HG02885 (cell line): ENCODE data around the gene CYB5B.
"Not testable (repeated sequence)": the region's sequence is repeated elsewhere in the genome, so short reads cannot be mapped to it uniquely, and the experiment has no call there.

Experiments used
- ATAC-seq: cut with Tn5 transposase; IDR thresholded peaks from one replicate; pipeline ENCODE4 v1.9.1; 2021; ENCODE audit warnings: mild to moderate bottlenecking; ENCODE audit not compliant: unreplicated experiment, poor library complexity

The CYB5B gene

DNA sequence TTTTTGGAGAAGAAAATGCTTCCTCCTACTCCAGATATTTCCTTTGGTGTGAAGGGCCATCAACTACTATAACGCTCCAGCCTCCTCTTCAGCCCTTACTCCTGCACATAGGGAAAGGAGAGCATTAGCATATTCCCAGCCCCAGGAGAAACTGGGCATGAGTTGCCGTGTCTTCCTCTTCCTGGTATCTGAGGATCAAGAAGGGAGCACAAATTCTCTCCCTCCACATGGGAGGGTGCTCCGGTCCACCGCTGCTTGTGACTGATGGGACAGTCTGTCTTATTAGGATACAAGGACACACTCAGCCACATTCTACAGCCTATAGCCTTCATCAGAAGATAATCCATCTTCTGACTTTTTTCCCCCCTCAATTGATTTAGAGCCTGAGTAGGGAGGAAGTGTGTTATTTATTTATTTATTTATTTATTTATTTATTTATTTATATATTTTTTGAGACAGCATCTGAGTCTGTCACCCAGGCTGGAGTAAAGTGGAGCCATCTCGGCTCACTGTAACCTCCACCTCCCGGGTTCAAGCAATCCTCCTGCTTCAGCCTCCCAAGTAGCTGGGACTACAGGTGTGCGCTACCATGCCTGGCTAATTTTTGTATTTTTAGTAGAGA is 16.6 kb upstream of the CYB5B start:
- no peak for ATAC-seq

DNA sequence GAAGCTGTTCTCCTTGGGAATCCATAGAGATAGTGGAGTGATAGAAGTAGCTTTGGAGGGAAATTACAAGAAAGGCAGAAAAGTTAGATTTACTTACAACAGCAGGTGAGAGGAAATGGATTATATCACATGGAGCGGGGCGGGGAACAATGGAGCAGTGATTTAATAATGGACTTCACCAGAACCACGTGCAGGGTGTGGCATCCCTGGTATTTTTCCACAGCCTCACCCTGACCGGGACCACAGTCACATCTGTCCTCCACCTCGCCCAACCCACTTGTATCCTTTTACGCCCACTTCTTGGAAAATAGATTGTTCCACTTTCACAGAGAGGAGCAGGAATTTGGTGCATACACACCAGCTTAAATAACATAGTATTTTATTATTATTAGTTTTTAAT is 15.9 kb upstream of the CYB5B start:
- no peak for ATAC-seq

GRCh38 chr16:69410219-69410990 is 14.0 kb upstream of the CYB5B start:
- no peak for ATAC-seq

DNA sequence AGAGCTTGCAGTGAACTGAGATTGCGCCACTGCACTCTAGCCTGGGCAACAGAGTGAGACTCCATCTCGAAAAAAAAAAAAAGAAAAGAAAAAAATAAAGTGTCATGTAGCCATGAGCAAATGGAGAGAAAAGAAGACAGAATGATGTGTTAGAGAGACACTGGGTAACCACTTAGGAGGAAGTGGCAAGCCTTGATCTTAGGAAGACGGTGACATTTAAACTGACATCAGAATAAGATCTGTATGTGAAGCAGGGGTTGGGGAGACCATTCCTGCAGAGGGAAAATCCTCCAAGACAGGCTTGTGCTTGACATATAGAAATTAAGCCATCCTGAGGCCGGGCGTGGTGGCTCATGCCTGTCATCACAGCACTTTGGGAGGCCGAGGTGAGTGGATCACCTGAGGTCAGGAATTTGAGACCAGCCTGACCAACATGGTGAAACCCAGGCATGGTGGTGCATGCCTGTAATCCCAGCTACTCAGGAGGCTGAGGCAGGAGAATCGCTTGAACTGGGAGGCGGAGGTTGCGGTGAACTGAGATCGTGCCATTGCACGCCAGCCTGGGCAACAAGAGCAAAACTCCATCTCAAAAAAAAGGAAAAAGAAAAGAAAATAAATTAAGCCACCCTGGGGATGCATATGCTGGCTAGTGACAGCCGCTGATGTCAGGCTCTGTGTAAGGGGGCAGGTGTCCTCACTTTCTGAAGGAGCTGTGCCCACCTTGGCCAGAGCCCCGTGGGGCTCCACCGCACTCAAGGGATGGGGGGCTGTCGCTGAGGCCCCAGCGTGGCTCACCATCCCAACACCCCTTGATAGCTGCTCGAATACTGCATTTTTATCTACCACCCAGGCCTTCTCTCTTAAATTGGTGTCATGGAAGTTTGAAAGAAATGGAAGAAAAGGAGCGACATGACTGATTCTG is 13.1 kb upstream of the CYB5B start:
- no peak for ATAC-seq

GRCh38 chr16:69412287-69412686 is 12.1 kb upstream of the CYB5B start:
- ATAC-seq, result no peak

DNA sequence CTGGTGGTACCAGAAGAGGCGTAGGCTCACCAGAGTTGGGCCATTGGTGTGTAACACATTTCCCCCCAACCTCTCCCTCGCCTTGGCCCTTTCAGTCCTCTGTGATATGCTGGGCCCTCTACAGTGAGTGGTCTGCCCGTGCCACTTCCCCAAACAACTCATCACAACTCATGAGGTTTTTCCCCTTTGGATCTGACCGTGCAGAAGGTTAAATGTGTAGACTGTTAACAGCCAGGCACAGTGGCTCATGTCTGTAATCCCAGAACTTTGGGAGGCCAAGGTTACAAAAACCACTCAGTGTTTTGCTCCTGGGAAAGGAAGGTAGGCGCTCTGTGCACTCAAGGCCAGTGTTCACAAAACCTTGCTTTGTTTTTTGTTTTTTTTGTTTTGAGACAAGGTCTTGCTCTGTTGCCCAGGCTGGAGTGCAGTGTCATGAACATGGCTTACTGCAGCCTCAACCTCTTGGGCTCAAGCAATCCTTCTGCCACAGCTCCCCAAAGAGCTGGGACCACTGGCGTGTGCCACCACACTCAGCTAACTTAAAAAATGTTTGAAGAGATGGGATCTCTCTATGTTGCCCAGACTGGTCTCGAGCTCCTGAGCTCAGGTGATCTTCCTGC is 11.3 kb upstream of the CYB5B start:
- ATAC-seq, result no peak

GRCh38 chr16:69417520-69418199 is 6.8 kb upstream of the CYB5B start:
- ATAC-seq, result no peak

GRCh38 chr16:69419956-69420355 is 4.5 kb upstream of the CYB5B start:
- ATAC-seq, result no peak

DNA sequence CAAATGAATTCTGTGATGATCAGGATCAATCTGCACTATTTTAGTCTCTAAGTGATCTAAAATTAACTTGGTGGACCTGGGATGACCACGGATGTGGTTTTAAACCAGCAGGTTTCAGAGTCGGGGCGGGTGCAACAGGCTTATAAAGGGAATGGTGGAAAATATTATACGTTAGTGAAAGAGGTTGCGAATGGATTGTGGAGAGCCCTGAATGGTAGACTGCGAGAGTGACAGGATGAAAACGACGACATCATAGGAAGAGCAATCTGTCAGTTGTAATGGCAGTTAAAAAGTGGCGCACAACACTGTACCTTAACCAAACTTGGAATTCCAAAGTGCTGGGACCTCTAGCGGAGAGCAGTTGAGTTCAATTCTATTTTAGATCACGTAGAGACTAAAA is 1.2 kb upstream of the CYB5B start:
- ATAC-seq, result no peak

DNA sequence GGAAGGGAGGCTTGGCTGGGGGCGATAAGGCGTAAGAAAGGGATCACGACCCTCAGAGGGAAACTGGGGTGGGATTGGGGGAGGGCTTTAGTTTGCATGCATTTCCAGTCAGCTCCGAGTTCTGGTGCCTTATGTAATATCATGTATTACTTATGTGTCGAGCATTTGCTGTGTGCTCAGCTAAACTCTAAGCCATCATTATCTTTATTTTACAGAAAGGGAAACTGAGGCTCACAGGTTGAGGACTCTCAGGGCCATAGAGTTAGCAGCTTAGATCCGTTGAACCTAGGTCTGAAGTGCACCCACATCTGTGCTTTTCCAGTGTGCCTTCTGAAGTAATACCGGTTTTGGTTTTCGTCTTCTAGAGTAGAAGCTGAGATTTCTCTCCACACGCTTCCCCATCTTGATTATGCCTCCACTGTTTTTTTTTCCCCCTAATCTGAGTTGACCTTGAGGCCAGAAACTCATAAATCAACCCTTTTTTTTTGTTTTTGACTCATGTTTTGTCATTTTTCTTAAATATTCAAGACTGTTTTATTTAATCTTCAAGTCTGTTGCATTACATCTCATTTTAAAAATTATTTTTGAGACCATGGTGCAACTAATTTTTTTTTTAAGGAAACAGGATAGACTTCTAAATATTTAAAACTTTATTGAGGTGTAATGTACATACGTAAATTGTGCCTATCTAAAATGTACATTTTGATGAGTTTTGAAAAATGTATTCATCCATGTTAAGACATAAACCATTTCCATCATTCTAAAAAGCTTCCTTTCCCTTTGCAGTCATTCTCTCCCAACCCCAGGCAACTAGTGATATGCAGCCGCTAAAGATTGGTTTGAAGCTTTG is 741 bp downstream of the CYB5B start:
- ATAC-seq, result no peak

DNA sequence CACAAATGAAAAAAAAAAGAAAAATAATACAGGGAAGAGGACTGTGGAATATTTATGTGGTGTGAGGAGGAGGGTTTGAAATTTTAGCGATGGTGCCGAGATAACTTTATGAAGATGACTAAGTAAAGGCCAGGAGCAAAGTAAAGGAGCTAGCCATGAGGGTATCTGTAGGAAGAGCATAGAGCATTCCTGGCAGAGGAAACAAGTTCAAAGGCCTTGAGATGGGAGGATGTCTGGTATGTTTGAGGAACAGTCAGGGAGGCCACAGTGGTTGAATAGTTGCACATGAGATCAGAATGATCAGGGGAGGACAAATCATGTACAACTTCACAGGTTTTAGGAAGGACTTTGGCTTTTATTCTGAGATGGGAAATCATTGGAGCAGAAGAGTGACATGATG is 4.2 kb downstream of the CYB5B start:
- ATAC-seq, result no peak

DNA sequence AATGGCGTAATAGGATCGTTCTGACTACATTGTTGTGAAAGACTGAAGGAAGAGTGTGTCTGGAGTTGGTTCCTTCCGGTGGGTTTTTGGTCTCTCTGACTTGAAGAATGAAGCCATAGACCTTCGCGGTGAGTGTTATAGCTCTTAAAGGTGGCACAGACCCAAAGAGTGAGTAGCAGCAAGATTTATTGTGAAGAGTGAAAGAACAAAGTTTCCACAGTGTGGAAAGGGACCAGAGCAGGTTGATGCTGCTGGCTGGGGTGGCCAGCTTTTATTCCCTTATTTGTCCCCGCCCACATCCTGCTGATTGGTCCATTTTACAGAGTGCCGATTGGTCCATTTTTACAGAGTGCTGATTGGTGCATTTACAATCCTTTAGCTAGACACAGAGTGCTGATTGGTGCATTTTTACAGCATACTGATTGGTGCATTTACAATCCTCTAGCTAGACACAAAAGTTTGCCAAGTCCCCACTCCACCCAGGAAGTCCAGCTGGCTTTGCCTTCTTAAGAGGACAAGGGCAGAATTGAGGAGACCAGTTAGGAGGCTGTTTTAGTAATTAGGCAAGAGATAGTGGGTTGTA is 4.7 kb downstream of the CYB5B start:
- ATAC-seq, result not testable (repeated sequence)

DNA sequence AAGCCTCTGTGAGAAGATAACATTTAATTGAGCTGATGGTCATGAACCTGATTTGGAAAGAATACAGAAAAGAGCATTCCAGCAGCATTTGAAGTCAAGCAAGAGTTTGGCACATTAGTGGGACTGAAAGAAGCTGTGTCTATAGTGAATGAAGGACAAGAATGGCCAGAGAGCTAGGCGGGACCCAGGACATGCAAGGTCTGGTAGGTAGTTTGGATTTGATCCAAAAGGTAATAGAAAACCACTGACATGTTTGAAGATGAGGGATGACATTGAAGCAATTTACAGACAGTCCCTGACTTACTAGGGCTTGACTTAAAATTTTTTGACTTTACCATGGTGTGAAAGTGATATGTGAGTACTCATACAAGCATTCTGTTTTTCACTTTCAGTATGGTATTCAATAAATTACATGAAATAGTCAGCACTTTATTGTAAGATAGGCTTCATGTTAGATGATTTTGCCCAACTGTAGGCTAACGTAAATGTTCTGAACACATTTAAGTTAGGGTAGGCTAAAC is 7.6 kb downstream of the CYB5B start:
- no peak for ATAC-seq

DNA sequence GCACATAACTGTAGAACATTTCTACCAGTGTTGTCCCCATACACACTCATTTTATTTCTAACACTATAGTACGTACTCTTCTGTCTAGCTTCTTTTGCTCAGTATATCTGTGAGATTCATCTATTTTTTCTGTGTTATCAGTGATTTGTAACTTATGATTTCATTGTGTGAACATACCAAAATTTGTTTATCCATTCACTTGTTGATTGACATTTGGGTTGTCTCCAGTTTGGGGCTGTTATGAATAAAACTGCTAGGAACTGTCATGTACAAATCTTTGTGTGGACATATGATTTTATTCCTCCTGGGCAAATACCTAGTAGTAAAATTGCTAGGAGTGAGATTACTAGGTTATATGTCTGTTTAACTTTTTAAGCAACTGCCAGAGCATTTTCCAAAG is 9.6 kb downstream of the CYB5B start:
- ATAC-seq, result no peak

DNA sequence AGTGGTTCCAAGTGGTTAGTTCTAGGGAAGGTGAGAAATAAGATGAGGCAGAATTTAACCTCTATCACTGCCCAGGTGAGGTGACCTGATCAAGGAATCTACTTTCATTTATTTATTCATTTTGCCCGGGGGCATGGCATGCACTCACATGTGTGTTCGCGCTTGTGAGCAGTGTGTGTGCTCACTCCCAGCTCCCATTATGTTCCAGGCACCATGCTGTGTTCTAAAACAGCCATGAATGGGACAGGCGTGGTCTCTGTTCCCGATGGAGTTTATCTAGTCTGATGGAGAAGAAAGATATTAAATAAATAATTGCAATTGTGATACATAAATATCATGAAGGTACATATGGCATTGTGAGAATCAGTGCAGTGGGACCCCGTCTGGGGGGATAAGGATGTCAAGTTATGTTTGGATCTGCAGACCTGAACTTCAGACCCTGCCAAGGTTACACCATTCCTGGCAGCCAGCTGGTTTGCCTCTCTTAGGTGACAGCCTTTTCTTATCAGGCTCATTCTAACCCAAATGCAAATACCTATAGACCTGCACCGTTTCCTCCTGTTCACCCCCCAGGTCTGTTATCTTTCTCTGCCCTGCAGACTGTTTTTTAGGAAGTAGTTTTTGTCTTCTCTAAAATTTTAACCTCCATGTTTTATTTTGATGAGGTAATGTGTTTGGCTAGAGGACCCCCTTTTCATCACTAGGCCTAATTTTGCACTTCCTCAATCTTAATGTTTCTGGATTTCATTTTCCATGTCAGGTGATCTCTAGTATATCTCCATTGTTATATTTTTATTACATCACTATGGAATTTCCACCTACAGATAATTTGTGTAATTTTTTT is 11.8 kb downstream of the CYB5B start:
- ATAC-seq, result no peak

DNA sequence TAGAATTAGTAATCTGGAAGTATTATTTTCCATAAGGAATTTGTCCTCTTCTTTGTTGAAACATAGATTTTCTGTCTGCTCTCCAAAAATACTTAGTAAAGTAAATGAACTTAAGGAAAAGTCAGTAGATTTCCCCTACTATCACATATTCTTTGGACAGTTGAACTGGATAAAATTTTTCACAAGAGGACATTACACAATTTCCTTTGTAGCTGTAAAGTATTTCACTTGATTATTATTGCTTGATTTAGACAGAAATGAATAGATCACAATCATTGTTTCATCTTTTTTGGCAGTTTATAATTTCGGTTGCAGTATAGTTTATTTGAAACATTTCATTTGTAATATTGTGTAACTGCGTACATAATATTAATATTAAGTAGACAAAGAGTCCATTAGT is 12.5 kb downstream of the CYB5B start:
- ATAC-seq, result no peak

GRCh38 chr16:69438465-69438864 is 14.0 kb downstream of the CYB5B start:
- ATAC-seq, result no peak

GRCh38 chr16:69440250-69440649 is 15.8 kb downstream of the CYB5B start:
- no peak for ATAC-seq
